ENCODE results near the gene HJV.
A peak's percentile ranks its signal among the peaks of the same experiment; 100 is the strongest.

Gene HJV

DNA sequence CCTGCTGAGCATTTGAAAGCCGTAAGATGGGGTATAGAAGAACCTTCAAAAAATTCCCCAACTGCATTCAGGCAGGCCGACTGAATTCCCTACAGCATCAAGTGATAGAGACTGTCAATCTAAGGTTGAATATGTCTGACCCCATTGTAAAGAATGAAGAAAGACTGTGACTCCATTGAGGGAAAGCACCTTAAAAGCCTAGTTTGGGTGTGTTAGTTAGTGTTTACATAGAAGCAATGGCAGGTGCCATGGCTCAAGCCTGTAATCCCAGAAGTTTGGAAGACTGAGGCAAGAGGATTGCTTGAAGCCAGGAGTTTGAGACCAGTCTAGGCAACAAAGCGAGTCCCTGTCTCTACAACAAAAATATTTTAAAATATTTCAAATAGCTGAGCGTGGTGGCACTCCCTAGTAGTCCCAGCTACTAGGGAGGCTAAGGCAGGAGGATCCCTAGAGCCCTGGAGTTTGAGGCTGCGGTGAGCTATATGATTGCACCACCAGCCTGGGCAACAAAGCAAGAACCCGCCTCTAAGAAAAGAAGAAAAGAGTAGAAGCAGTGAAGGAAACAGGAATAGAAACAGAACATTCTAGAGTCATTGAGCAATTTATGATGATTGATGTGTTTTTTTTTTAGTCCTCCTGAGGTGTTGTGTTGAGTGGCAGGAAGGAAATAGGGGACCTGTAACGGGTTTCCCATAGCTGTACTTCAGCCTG lies 41.6 kb downstream of the HJV start:
- H3K4me3 ChIP-seq (ENCODE audit: low read depth, low read length): no peak overlapping the region
- TF ChIP-seq CTCF (IDR thresholded peaks at IDR 0.05; ENCODE audit: low read depth, low read length): no peak

GRCh38 chr1:145978854-145979745 lies 42.4 kb downstream of the HJV start:
- H3K4me3 ChIP-seq (ENCODE audit: low read depth, low read length): peak overlapping the region; percentile 51
- TF ChIP-seq CTCF (IDR thresholded peaks at IDR 0.05; ENCODE audit: low read depth, low read length): peak; percentile 27; the same call in 1 of the 2 replicates

- H3K4me3 ChIP-seq (ENCODE audit: low read depth, low read length): peak overlapping the region; percentile 51
- TF ChIP-seq CTCF (IDR thresholded peaks at IDR 0.05; ENCODE audit: low read depth, low read length): no peak
Observed at GRCh38 chr1:145978471-145978853, 43.1 kb downstream of the HJV start.

DNA sequence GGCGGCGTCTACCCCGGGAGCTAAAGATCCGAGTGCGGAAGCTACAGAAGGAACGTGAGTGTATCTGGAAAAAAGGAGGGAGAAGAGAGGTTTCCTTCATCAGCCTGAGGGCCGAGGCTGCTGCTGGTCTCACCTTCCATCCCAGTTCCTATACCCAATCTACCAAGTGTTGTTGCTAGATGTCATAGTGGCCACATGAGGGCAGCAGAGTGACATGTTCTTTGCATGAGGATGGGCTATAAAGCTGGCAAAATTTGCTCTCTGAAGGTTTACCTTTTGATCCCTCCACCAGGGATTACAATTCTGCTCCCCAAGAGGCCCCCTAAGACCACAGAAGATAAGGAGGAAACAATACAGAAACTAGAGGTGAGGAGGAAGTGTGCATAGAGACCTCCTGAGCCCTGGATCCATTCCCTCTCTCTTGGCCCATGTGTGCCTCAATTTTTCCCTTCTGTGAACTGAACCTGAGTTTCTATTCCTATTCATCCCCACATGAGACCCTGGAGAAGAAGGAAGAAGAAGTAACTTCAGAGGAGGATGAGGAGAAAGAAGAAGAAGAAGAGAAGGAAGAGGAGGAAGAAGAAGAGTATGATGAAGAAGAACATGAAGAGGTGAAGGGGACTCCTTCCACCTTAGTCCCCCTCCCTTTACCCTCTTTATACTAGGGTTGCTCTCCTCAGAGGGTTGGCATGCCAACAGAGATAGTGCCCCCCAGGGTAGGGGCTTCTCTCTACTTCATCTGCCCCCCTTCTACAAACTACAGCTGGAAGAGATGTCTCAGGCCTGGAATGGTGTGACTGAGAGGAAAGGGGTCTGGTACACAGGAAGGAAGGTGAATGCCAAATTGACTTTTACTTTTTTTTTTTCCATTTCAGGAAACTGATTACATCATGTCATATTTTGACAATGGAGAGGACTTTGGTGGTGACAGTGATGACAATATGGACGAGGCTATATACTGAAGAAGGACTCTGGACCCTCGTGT lies 43.8 kb downstream of the HJV start:
- no peak overlapping the region for H3K4me3 ChIP-seq (ENCODE audit: low read depth, low read length)
- peak; percentile 65 for TF ChIP-seq CTCF (IDR thresholded peaks at IDR 0.05; ENCODE audit: low read depth, low read length)

- no peak for TF ChIP-seq CTCF (IDR thresholded peaks at IDR 0.05; ENCODE audit: low read depth, low read length)
- H3K4me3 ChIP-seq (ENCODE audit: low read depth, low read length): no peak overlapping the region
Observed at GRCh38 chr1:145977016-145977415, 44.5 kb downstream of the HJV start.

DNA sequence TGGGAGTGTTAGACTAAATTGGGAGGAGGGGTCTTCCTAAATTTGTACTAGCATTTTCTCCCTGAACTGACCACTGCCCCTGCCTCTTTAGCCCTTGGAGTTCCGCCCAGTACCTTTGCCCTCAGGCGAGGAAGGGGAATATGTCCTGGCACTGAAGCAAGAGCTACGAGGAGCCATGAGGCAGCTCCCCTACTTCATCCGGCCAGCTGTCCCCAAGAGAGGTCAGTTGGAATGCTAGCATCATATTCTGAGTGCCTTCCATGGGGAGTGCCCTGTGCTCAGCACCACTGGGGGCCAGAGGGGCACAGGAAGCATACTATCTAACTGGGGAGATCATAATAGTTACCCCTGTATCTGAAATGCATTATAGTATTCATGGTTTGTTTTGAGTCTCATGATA lies 46.3 kb downstream of the HJV start:
- H3K4me3 ChIP-seq (ENCODE audit: low read depth, low read length): no peak overlapping the region
- no peak for TF ChIP-seq CTCF (IDR thresholded peaks at IDR 0.05; ENCODE audit: low read depth, low read length)

Data from WI38 (cell line).